Activated naive CD4-positive, alpha-beta T cell treated with Interleukin-2 at 50 U/mL for 16 hours (primary cell): ENCODE measurements around the gene TMTC3.
A peak's percentile ranks its signal among the peaks of the same experiment; 100 is the strongest.

ENCODE experiments used
- DNase-seq: peaks from one replicate; pipeline ENCODE4 v3.0.0-alpha.2; 2020

The TMTC3 gene

GRCh38 chr12:88228720-88229119, 86.6 kb downstream of the TMTC3 start:
- DNase-seq, result no peak

DNA sequence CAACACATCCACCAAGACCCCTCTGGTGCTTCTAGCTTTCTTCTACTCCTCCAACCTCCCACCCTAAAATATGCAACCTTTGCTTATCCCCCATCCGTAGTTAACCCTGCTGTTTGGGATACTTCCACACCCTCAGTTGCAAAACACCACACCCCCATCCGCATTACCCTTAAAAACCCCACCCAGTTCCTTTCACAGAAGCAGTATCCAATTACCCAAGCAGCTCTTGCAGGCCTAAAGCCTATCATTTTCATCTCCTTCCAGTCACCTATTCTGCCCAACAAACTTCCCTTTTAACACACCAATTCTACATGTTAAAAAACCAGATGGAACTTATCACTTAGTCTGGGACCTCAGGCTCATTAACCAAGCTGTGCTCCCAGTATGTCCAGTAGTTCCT, 88.2 kb downstream of the TMTC3 start:
- DNase-seq, result no peak

DNA sequence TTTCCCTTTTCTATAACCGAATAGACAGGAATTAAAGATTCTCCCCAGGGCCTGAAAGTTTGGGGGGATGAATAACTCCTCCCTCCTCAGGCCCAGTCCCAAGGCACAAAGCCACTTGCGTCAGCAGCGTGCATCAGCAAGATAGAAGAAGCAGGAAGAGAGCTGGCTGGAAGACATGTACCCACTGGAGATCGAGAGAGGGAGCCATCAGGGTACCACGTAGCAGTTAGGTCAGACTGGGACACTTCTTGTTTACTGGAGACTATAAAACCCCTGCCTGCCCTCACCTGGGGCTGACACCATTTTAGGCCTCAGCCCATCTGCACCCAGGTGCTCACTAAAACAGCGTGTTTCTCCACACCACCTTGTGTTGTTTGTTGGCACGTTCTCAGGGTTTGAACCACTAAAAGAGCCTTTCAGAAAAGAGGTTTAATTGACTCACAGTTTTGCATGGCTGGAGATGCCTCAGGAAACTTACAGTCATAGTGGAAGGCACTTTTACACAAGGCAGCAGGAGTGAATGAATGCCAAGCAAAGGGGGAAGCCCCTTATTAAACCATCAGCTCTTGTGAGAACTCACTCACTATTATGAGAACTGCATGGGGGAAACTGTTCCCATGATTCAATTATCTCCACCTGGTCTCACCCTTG, 93.2 kb downstream of the TMTC3 start:
- peak; percentile 10 for DNase-seq

DNA sequence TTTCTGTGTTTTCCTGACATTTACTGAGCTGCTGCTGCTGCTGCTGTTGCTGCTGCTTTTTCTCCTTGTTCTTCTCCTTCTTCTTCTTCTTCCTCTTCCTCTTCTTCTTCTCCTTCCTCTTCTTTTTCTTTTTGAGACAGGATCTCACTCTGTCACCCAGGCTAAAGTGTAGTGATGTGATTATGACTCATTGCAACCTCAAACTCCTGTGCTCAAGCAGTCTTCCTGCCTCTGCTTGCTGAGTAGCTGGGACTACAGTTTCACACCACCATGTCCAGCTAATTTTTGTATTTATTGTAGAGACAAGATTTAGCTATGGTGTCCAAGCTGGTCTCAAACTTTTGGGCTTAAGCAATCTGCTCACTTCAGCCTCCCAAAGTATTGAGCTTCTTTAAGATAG, 95.8 kb downstream of the TMTC3 start:
- no peak for DNase-seq

- DNase-seq, result no peak
These were observed 96.3 kb downstream of the TMTC3 start for GRCh38 chr12:88238406-88238805.

GRCh38 chr12:88241862-88242570, 99.9 kb downstream of the TMTC3 start:
- DNase-seq, result peak; percentile 8

DNA sequence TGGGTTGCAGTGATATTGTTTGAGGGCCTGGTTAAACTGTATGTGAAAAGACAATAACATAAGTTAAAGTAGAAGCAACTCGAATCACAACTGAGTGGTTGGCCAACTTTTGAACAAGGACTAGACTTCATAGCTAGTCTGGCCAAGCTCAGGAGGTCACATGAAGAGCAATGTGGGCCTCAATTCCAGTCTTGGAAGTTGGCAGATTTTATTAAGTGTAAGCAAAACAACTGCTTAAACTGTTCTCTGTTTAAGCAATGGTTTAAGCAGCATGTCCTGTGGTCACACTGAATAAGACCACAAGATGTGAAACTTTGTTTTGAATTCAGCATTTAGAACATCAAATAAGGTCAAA, 100.4 kb downstream of the TMTC3 start:
- DNase-seq, result no peak

- DNase-seq, result no peak
These were observed 100.8 kb downstream of the TMTC3 start for GRCh38 chr12:88242939-88243338.

DNA sequence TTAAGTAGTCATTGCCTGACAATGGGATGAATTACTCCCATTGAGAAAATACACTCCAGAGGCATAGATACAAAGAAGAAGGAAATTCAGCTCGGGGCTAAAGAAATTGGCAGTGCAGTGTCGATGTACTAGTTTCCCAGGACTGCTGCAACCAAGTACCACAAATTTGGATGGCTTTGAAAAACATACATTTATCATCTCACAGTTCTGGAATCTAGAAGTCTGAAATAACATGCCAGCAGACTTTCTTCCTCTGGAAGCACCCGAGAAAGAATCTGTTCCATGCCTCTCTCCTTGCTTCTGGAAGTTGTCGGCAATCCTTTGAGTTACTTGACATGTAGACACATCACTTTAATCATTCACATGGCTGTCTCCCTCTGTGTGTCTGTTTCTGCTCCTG, 101.9 kb downstream of the TMTC3 start:
- DNase-seq, result no peak

DNA sequence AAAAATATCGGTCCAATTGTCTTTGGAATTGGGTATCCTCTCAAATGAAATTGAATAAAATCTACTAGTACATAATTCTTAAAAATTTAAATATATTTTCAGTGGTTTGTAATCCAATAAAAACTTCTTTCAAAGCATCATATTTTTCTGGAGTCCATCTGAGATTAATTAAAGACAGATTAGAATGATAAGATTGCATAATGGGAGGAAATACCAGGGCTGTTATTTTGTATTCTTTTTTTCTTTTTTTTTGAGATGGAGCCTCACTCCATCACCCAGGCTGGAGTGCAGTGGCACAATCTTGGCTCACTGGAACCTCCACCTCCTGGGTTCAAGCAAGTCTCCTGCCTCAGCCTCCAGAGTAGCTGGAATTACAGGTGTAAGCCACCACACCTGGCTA, 103.8 kb downstream of the TMTC3 start:
- DNase-seq, result no peak

- DNase-seq, result no peak
These were observed 105.1 kb downstream of the TMTC3 start for GRCh38 chr12:88247241-88247643.

- DNase-seq, result no peak
These were observed 106.5 kb downstream of the TMTC3 start for GRCh38 chr12:88248606-88249005.
